HEK293 (cell line): ENCODE data around the gene KRT36.

Experiments
- ATF2 ChIP-seq: fragments of 450-650 bp; formaldehyde crosslinking; IDR thresholded peaks from 2 replicates; pipeline ENCODE4 v1.5.1; 2016; ENCODE audit warnings: missing biosample characterization, missing genetic modification characterization, low read depth
- CTCF ChIP-seq: fragments of 450-650 bp; formaldehyde crosslinking; IDR thresholded peaks from 2 replicates; pipeline ENCODE4 v1.5.1; 2016; ENCODE audit warnings: missing biosample characterization, missing genetic modification characterization
- SP2 ChIP-seq: fragments of 450-650 bp; formaldehyde crosslinking; IDR thresholded peaks from 2 replicates; pipeline ENCODE4 v1.5.1; 2016; ENCODE audit warnings: missing biosample characterization, missing genetic modification characterization
- SP7 ChIP-seq: fragments of 450-650 bp; formaldehyde crosslinking; IDR thresholded peaks from 2 replicates; pipeline ENCODE4 v1.5.1; 2016; ENCODE audit warnings: missing biosample characterization, missing genetic modification characterization
- YY1 ChIP-seq: fragments of 450-650 bp; formaldehyde crosslinking; IDR thresholded peaks from 2 replicates; pipeline ENCODE4 v1.5.1; 2018; ENCODE audit warnings: missing biosample characterization, missing genetic modification characterization
- ZBTB6 ChIP-seq: fragments of 450-650 bp; formaldehyde crosslinking; IDR thresholded peaks from 2 replicates; pipeline ENCODE4 v1.5.1; 2017; ENCODE audit warnings: missing biosample characterization, missing genetic modification characterization
- ZFP3 ChIP-seq: fragments of 450-650 bp; formaldehyde crosslinking; IDR thresholded peaks from 2 replicates; pipeline ENCODE4 v1.5.1; 2016; ENCODE audit warnings: low read depth, missing biosample characterization, missing genetic modification characterization
- ZNF280C ChIP-seq: fragments of 450-650 bp; formaldehyde crosslinking; IDR thresholded peaks from 2 replicates; pipeline ENCODE4 v1.5.1; 2016; ENCODE audit warnings: missing biosample characterization, missing genetic modification characterization
- ZNF341 ChIP-seq: fragments of 450-650 bp; formaldehyde crosslinking; IDR thresholded peaks from 2 replicates; pipeline ENCODE4; 2016; ENCODE audit warnings: low read depth, missing biosample characterization, missing genetic modification characterization
- ZNF610 ChIP-seq: fragments of 450-650 bp; formaldehyde crosslinking; IDR thresholded peaks from 2 replicates; pipeline ENCODE4 v1.5.1; 2016; ENCODE audit warnings: missing biosample characterization, missing genetic modification characterization, borderline replicate concordance
- ZNF768 ChIP-seq: fragments of 450-650 bp; formaldehyde crosslinking; IDR thresholded peaks from 2 replicates; pipeline ENCODE4 v1.5.1; 2018; ENCODE audit warnings: missing biosample characterization, mild to moderate bottlenecking, missing genetic modification characterization
- TF ChIP-seq, protein P1 (sequence below): fragments of 450-650 bp; formaldehyde crosslinking; IDR thresholded peaks from 2 replicates; pipeline ENCODE4 v1.5.1; 2016; ENCODE audit warnings: missing biosample characterization, missing genetic modification characterization

DNA sequence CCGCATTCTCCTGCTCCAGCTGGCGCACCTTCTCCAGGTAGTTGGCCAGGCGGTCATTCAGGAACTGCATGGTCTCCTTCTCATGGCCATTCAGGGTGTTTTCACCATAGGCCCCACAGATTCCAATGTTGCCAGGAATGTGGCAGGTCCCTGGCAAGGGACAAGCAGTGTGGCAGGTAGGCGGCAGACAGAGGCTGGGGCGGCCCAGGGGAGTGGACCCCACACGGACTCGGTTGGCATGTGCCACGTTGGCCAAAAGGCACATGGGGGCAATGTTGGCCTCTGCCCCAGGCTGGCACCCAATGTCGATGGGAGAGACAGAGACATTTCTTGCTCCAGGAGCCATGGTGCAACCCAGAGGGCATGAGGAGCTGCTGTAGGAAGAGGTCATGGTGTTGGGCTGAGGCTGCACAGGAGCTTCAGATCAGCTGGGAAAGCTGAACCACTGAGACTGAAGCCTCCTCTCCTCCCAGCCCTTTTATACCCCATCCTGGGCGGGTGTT is 49.1 kb downstream of the KRT36 start, which contains the start of gene KRT38:
- TF ChIP-seq SP7 (tag by site-specific recombination): no peak
- no peak for TF ChIP-seq ZNF341
- TF ChIP-seq CTCF (tag by site-specific recombination): no peak
- TF ChIP-seq SP2 (tag by site-specific recombination): no peak
- TF ChIP-seq, protein P1, sequence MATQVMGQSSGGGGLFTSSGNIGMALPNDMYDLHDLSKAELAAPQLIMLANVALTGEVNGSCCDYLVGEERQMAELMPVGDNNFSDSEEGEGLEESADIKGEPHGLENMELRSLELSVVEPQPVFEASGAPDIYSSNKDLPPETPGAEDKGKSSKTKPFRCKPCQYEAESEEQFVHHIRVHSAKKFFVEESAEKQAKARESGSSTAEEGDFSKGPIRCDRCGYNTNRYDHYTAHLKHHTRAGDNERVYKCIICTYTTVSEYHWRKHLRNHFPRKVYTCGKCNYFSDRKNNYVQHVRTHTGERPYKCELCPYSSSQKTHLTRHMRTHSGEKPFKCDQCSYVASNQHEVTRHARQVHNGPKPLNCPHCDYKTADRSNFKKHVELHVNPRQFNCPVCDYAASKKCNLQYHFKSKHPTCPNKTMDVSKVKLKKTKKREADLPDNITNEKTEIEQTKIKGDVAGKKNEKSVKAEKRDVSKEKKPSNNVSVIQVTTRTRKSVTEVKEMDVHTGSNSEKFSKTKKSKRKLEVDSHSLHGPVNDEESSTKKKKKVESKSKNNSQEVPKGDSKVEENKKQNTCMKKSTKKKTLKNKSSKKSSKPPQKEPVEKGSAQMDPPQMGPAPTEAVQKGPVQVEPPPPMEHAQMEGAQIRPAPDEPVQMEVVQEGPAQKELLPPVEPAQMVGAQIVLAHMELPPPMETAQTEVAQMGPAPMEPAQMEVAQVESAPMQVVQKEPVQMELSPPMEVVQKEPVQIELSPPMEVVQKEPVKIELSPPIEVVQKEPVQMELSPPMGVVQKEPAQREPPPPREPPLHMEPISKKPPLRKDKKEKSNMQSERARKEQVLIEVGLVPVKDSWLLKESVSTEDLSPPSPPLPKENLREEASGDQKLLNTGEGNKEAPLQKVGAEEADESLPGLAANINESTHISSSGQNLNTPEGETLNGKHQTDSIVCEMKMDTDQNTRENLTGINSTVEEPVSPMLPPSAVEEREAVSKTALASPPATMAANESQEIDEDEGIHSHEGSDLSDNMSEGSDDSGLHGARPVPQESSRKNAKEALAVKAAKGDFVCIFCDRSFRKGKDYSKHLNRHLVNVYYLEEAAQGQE (tag by site-specific recombination): no peak
- no peak for TF ChIP-seq ZNF768 (tag by site-specific recombination)
- no peak for TF ChIP-seq ATF2 (tag by site-specific recombination)
- no peak for TF ChIP-seq ZNF280C (tag by site-specific recombination)
- no peak for TF ChIP-seq ZFP3 (tag by site-specific recombination)
- TF ChIP-seq ZNF610 (tag by site-specific recombination): no peak
- no peak for TF ChIP-seq ZBTB6 (tag by site-specific recombination)
- no peak for TF ChIP-seq YY1 (tag by site-specific recombination)
